Measurements from ENCODE around the gene CGREF1.

DNA sequence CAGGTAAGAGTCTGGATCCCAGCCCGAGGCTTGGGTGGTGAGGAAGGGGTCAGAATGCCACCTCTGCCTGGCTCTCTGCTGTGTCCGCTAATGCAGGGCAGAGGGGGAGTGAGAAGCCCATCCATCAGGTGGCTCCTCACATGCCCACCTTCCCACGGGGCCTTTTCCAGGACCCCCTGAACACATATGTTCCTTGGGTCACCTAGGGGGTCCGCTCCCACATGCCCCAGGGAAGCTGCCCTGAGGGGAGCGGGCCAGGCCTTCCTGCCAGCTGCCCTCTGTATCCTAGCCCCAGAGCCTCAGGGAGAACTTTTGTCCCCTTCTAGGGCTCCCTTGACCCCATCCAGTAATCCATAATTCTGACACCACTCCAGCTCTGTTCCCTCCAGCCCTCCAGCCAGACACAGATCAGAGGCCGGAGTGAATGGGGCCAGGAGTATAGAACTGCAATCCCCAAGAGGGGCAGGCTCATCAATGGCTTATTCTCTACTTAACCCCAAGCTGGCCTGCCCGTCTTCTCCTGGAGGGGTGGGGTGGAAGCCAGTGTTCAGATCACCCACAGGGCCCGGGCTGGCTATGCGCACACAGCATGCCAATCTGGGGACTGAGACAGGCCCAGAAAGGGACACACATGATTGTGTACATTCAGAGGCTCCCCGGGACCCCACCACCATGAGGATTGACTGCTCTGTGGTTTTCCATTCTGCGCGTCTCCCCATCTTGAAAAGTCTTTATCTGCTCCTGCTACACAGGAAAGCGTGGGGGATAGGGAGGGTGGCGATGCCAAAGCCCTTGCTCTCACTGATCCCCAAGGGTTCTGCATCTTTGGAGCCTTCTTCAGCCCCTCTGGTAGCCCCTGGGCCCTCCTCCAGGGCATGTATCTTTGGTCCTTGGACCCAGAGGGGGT is 39.4 kb downstream of the CGREF1 start:
- TF ChIP-seq, protein P1, sequence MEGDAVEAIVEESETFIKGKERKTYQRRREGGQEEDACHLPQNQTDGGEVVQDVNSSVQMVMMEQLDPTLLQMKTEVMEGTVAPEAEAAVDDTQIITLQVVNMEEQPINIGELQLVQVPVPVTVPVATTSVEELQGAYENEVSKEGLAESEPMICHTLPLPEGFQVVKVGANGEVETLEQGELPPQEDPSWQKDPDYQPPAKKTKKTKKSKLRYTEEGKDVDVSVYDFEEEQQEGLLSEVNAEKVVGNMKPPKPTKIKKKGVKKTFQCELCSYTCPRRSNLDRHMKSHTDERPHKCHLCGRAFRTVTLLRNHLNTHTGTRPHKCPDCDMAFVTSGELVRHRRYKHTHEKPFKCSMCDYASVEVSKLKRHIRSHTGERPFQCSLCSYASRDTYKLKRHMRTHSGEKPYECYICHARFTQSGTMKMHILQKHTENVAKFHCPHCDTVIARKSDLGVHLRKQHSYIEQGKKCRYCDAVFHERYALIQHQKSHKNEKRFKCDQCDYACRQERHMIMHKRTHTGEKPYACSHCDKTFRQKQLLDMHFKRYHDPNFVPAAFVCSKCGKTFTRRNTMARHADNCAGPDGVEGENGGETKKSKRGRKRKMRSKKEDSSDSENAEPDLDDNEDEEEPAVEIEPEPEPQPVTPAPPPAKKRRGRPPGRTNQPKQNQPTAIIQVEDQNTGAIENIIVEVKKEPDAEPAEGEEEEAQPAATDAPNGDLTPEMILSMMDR (IDR thresholded peaks at IDR 0.05): no peak
- TF ChIP-seq POLR2A (IDR thresholded peaks at IDR 0.05): no peak

All from esophagus squamous epithelium (tissue), 4 donors.